ENCODE results near the gene MGAT5B.
A peak's percentile ranks its signal among the peaks of the same experiment; 100 is the strongest.
"Not testable (repeated sequence)": the region's sequence is repeated elsewhere in the genome, so short reads cannot be mapped to it uniquely, and the experiment has no call there.

The MGAT5B gene

GRCh38 chr17:76955191-76955590 is 87.0 kb downstream of the MGAT5B start:
- FAIRE-seq = no peak

GRCh38 chr17:76956846-76957540 is 88.8 kb downstream of the MGAT5B start:
- no peak for TF ChIP-seq POLR2A (IDR thresholded peaks at IDR 0.05; ENCODE audit: low read depth, low read length)
- DNase-seq (ENCODE audit: insufficient read length, low spot score) (no peak), FAIRE-seq (no peak)

More at GRCh38 chr17:76955191-76955590, 87.0 kb downstream of the MGAT5B start:
- no peak for TF ChIP-seq POLR2A (IDR thresholded peaks at IDR 0.05; ENCODE audit: low read depth, low read length)
- no peak for DNase-seq (ENCODE audit: insufficient read length, low spot score)

- DNase-seq (ENCODE audit: insufficient read length, low spot score) (no peak), FAIRE-seq (no peak)
- TF ChIP-seq POLR2A (IDR thresholded peaks at IDR 0.05; ENCODE audit: low read depth, low read length) = no peak
These were observed 89.7 kb downstream of the MGAT5B start for GRCh38 chr17:76957678-76958464.

- TF ChIP-seq POLR2A (IDR thresholded peaks at IDR 0.05; ENCODE audit: low read depth, low read length) = no peak
- DNase-seq (ENCODE audit: insufficient read length, low spot score) (no peak), FAIRE-seq (no peak)
These were observed 90.8 kb downstream of the MGAT5B start for GRCh38 chr17:76958974-76959373.

- FAIRE-seq (no peak), DNase-seq (ENCODE audit: insufficient read length, low spot score) (no peak)
- no peak for TF ChIP-seq POLR2A (IDR thresholded peaks at IDR 0.05; ENCODE audit: low read depth, low read length)
These were observed 93.7 kb downstream of the MGAT5B start for GRCh38 chr17:76961869-76962268.

GRCh38 chr17:76962858-76963257 is 94.7 kb downstream of the MGAT5B start:
- TF ChIP-seq POLR2A (IDR thresholded peaks at IDR 0.05; ENCODE audit: low read depth, low read length) = no peak
- FAIRE-seq = no peak

GRCh38 chr17:76966016-76966415 is 97.8 kb downstream of the MGAT5B start:
- FAIRE-seq (no peak), DNase-seq (ENCODE audit: insufficient read length, low spot score) (no peak)
- TF ChIP-seq POLR2A (IDR thresholded peaks at IDR 0.05; ENCODE audit: low read depth, low read length) = no peak

More at GRCh38 chr17:76962858-76963257, 94.7 kb downstream of the MGAT5B start:
- no peak for DNase-seq (ENCODE audit: insufficient read length, low spot score)

GRCh38 chr17:76966486-76967181 is 98.4 kb downstream of the MGAT5B start:
- FAIRE-seq = no peak
- no peak for TF ChIP-seq POLR2A (IDR thresholded peaks at IDR 0.05; ENCODE audit: low read depth, low read length)
- no peak for DNase-seq (ENCODE audit: insufficient read length, low spot score)

GRCh38 chr17:76967762-76968161 is 99.6 kb downstream of the MGAT5B start:
- FAIRE-seq (no peak), DNase-seq (ENCODE audit: insufficient read length, low spot score) (no peak)
- no peak for TF ChIP-seq POLR2A (IDR thresholded peaks at IDR 0.05; ENCODE audit: low read depth, low read length)

- DNase-seq (ENCODE audit: insufficient read length, low spot score) (no peak), FAIRE-seq (no peak)
- no peak for TF ChIP-seq POLR2A (IDR thresholded peaks at IDR 0.05; ENCODE audit: low read depth, low read length)
These were observed 100.7 kb downstream of the MGAT5B start for GRCh38 chr17:76968707-76969597.

GRCh38 chr17:76969598-76970172 is 101.5 kb downstream of the MGAT5B start:
- TF ChIP-seq POLR2A (IDR thresholded peaks at IDR 0.05; ENCODE audit: low read depth, low read length) = no peak
- DNase-seq (ENCODE audit: insufficient read length, low spot score) (peak; percentile 53), FAIRE-seq (no peak)

- not testable (repeated sequence) for FAIRE-seq; DNase-seq (ENCODE audit: insufficient read length, low spot score)
These were observed 102.0 kb downstream of the MGAT5B start for GRCh38 chr17:76970228-76970627.

- FAIRE-seq (no peak), DNase-seq (ENCODE audit: insufficient read length, low spot score) (no peak)
- TF ChIP-seq POLR2A (IDR thresholded peaks at IDR 0.05; ENCODE audit: low read depth, low read length) = no peak
These were observed 103.9 kb downstream of the MGAT5B start for GRCh38 chr17:76972046-76972641.

All from H54 (cell line).